Measurements from ENCODE around the gene REXO1. TPM values are rescaled to one million over a fixed set of nuclear protein-coding genes. Genes with fewer than 3 reads are reported as not detected.

REXO1 gene
- total RNA-seq, 1 experiment from 2014 or later: 25.8 TPM

DNA sequence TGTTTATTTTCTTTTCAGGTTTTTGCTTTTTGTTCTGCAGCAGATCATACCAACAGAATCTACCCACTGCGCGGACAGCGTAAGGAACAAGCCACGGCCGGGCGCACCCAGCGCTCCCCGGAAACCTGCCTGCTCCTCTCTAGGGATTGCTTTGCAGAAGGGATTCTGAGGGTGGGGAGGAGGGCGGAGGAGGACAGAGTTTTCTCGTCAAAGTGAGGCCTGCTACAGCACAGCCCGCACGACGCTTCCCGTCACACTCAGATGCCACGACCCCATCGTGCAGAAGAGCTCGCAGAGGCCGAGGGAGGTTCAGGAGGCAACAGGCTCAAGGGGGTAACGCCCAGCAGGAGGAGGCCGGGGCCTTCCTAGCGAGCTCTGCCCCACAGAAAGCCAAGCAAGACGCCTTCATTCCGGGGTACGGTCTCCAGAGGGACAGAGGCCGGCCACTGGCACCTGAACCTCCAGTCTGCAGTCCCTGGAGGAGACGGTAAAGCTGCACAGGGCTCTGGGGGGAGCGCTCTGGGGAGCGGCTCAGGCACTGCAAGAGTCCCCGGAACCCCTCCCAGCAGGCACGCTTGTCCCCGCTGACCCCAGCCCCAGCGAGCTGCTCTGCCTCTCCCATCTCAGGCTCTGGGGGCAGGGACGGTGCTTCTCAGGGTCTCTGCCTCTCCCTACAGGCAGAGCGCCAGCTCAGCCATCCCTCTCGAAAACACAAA is 6.9 kb downstream of the REXO1 start:
- H3K4me3 ChIP-seq: no peak overlapping the region
- DNase-seq: no peak
- ChIA-PET CTCF (interaction anchor here (1.2 kb wide), 1 partner anchor 15 kb away, joined by 19 read pairs; no protein-coding TSS in a partner anchor), POLR2A (ENCODE audit: unreplicated experiment) (no interaction called here)
- peaks cover 69% of the 10 kb centered on the region for H4K20me1 ChIP-seq (ENCODE audit: insufficient read depth)
- H3K79me2 ChIP-seq (ENCODE audit: low read depth): peaks cover 39% of the 10 kb centered on the region
- no peak overlapping the region for H3K27ac ChIP-seq
- no peaks in the 10 kb centered on the region for H3F3A ChIP-seq (ENCODE audit: insufficient read depth, low read depth)
- no peak overlapping the region for H3K4me2 ChIP-seq
- no peaks in the 10 kb centered on the region for H3K27me3 ChIP-seq (ENCODE audit: insufficient read depth, low read depth)
- no peaks in the 10 kb centered on the region for H3K9me2 ChIP-seq (ENCODE audit: insufficient read depth)
- TF ChIP-seq CTCF (conservative IDR thresholded peaks at IDR 0.05): no peak
- no peak for TF ChIP-seq EZH2 (IDR thresholded peaks at IDR 0.05; ENCODE audit: low read depth)
- H3K36me3 ChIP-seq (ENCODE audit: low read depth): no peaks in the 10 kb centered on the region
- no peak overlapping the region for H2AFZ ChIP-seq
- no peaks in the 10 kb centered on the region for H3K9me3 ChIP-seq (ENCODE audit: insufficient read depth, low read depth)
- intact Hi-C loops (cut with micrococcal nuclease; ENCODE audit: unreplicated experiment): no loop called here
- 0 out of 2 replicates have a peak, but pooled peaks cover 4% of the 10 kb centered on the region for H3K4me1 ChIP-seq (replicated peaks; ENCODE audit: insufficient read depth)
- no TSS peak for BruUV-seq (replicated peaks)

GRCh38 chr19:1840541-1841115 is 7.7 kb downstream of the REXO1 start:
- Histone ChIP-seq H3K36me3 (ENCODE audit: low read depth) (no peaks in the 10 kb centered on the region), H3K27ac (no peak overlapping the region), H2AFZ (no peak overlapping the region), H3K4me2 (no peak overlapping the region), H4K20me1 (ENCODE audit: insufficient read depth) (peaks cover 69% of the 10 kb centered on the region), H3F3A (ENCODE audit: insufficient read depth, low read depth) (no peaks in the 10 kb centered on the region), H3K9me3 (ENCODE audit: insufficient read depth, low read depth) (no peaks in the 10 kb centered on the region), H3K4me1 (replicated peaks; ENCODE audit: insufficient read depth) (no peaks in the 10 kb centered on the region), H3K4me3 (no peak overlapping the region), H3K27me3 (ENCODE audit: insufficient read depth, low read depth) (no peaks in the 10 kb centered on the region), H3K9me2 (ENCODE audit: insufficient read depth) (no peaks in the 10 kb centered on the region), H3K79me2 (ENCODE audit: low read depth) (peaks cover 31% of the 10 kb centered on the region)
- no peak for DNase-seq
- BruUV-seq (replicated peaks): no TSS peak
- ChIA-PET CTCF (interaction anchor here (1.2 kb wide), 1 partner anchor 15 kb away, joined by 19 read pairs; no protein-coding TSS in a partner anchor), POLR2A (ENCODE audit: unreplicated experiment) (no interaction called here)
- intact Hi-C loops (cut with micrococcal nuclease; ENCODE audit: unreplicated experiment): no loop called here
- no peak for TF ChIP-seq CTCF (conservative IDR thresholded peaks at IDR 0.05)
- TF ChIP-seq EZH2 (IDR thresholded peaks at IDR 0.05; ENCODE audit: low read depth): no peak

GRCh38 chr19:1839658-1840540 is 8.4 kb downstream of the REXO1 start:
- Histone ChIP-seq H4K20me1 (ENCODE audit: insufficient read depth) (peaks cover 63% of the 10 kb centered on the region), H3K27ac (no peak overlapping the region), H2AFZ (no peak overlapping the region), H3K4me2 (no peak overlapping the region), H3K36me3 (ENCODE audit: low read depth) (no peaks in the 10 kb centered on the region), H3F3A (ENCODE audit: insufficient read depth, low read depth) (no peaks in the 10 kb centered on the region), H3K9me3 (ENCODE audit: insufficient read depth, low read depth) (no peaks in the 10 kb centered on the region), H3K4me3 (no peak overlapping the region), H3K79me2 (ENCODE audit: low read depth) (peaks cover 24% of the 10 kb centered on the region), H3K27me3 (ENCODE audit: insufficient read depth, low read depth) (no peaks in the 10 kb centered on the region), H3K4me1 (replicated peaks; ENCODE audit: insufficient read depth) (no peaks in the 10 kb centered on the region), H3K9me2 (ENCODE audit: insufficient read depth) (no peaks in the 10 kb centered on the region)
- ChIA-PET CTCF (no interaction called here), POLR2A (ENCODE audit: unreplicated experiment) (no interaction called here)
- intact Hi-C loops (cut with micrococcal nuclease; ENCODE audit: unreplicated experiment): no loop called here
- no peak for DNase-seq
- TF ChIP-seq CTCF (conservative IDR thresholded peaks at IDR 0.05) (no peak), EZH2 (IDR thresholded peaks at IDR 0.05; ENCODE audit: low read depth) (no peak)
- BruUV-seq (replicated peaks): no TSS peak

Measured in PC-9 (cell line).